Neural crest cell (in vitro differentiated cells): ENCODE measurements around the gene BAHD1. TPM values are rescaled to one million over a fixed set of nuclear protein-coding genes. Genes with fewer than 3 reads are reported as not detected.

ENCODE experiments used
- DNase-seq: peaks from one replicate; pipeline ENCODE4 v3.0.0; 2021; ENCODE audit warnings: low read depth, mixed read lengths, low spot score
- H3K27ac Mint-ChIP-seq: one replicate; pipeline ENCODE4 v1.8.0; 2021; ENCODE audit warnings: mild to moderate bottlenecking, mixed read lengths; ENCODE audit not compliant: unreplicated experiment
- H3K27me3 Mint-ChIP-seq: 2 replicates; pipeline ENCODE4 v1.8.0; 2021; ENCODE audit warnings: low read depth, mild to moderate bottlenecking, mixed read lengths
- H3K36me3 Mint-ChIP-seq: 2 replicates; pipeline ENCODE4 v1.8.0; 2021; ENCODE audit warnings: low read depth, mild to moderate bottlenecking, mixed read lengths
- H3K4me1 Mint-ChIP-seq: 2 replicates; pipeline ENCODE4 v1.8.0; 2021; ENCODE audit warnings: mixed read lengths
- H3K4me3 Mint-ChIP-seq: one replicate; pipeline ENCODE4 v1.8.0; 2021; ENCODE audit warnings: mild to moderate bottlenecking, mixed read lengths
- H3K9me3 Mint-ChIP-seq: 2 replicates; pipeline ENCODE4 v1.8.0; 2021; ENCODE audit warnings: mixed read lengths
- total RNA-seq: library from RNA; stranded (reverse); gene quantifications from 2 replicates; pipeline ENCODE4 v1.2.1, GENCODE V29; 2021
- TF ChIP-seq, protein P1 (sequence below): fragments of 200-600 bp; sonication (generic); conservative IDR thresholded peaks from 2 replicates; pipeline ENCODE4 v1.5.0; 2021; ENCODE audit warnings: antibody characterized with exemption, mild to moderate bottlenecking

Gene BAHD1
- total RNA-seq, 1 donor from 2014 or later, result 25.6 TPM

DNA sequence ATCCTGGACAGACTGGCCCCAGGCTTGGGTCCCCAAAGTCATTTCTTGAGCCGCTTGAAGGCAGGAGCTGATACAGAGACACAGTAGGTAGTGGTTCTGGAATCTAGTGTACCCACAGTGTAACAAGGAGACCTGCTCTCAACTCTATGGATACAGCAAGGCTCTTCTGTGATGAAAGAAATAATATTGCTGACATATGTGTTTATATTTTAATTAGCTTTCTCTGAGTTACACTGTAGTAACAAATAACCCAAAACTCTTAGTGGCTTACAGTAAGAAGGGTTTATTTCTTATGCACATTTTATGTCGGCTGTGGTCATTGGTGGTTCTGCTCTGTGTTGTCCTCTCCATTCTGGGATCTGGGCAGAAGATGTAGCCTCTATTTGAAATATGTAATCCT lies 75.6 kb downstream of the BAHD1 start:
- TF ChIP-seq, protein P1, sequence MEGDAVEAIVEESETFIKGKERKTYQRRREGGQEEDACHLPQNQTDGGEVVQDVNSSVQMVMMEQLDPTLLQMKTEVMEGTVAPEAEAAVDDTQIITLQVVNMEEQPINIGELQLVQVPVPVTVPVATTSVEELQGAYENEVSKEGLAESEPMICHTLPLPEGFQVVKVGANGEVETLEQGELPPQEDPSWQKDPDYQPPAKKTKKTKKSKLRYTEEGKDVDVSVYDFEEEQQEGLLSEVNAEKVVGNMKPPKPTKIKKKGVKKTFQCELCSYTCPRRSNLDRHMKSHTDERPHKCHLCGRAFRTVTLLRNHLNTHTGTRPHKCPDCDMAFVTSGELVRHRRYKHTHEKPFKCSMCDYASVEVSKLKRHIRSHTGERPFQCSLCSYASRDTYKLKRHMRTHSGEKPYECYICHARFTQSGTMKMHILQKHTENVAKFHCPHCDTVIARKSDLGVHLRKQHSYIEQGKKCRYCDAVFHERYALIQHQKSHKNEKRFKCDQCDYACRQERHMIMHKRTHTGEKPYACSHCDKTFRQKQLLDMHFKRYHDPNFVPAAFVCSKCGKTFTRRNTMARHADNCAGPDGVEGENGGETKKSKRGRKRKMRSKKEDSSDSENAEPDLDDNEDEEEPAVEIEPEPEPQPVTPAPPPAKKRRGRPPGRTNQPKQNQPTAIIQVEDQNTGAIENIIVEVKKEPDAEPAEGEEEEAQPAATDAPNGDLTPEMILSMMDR, result no peak
- Mint-ChIP-seq H3K4me1 (peaks cover 14% of the 10 kb centered on the region), H3K27me3 (peaks cover 38% of the 10 kb centered on the region), H3K27ac (no peak overlapping the region), H3K36me3 (no peaks in the 10 kb centered on the region), H3K9me3 (no peaks in the 10 kb centered on the region), H3K4me3 (no peak overlapping the region)
- DNase-seq, result no peak

Other genes starting within 250 kb of the BAHD1 start
- 0.28 and 0.93 TPM in 2 replicates for gene PAK6, start 201.9 kb upstream of the BAHD1 start, total RNA-seq
- gene ANKRD63, start 157.9 kb upstream of the BAHD1 start, total RNA-seq, result not detected in 2 replicates
- 8.7 and 8.8 TPM in 2 replicates for gene PLCB2, start 133.0 kb upstream of the BAHD1 start, total RNA-seq
- 22.8 and 27.5 TPM in 2 replicates for gene INAFM2, start 117.3 kb upstream of the BAHD1 start, total RNA-seq
- gene CCDC9B, start 100.0 kb upstream of the BAHD1 start, total RNA-seq, result 0.33 TPM in 1 of 2 replicates, not detected in the other
- not detected in 2 replicates for gene PHGR1, start 89.9 kb upstream of the BAHD1 start, total RNA-seq
- 2.0 and 3.1 TPM in 2 replicates for gene DISP2, start 82.7 kb upstream of the BAHD1 start, total RNA-seq
- 73.7 and 74.7 TPM in 2 replicates for gene KNSTRN, start 58.2 kb upstream of the BAHD1 start, total RNA-seq
- gene IVD, start 35.2 kb upstream of the BAHD1 start, total RNA-seq, result 75.2 and 81.4 TPM in 2 replicates
- gene CHST14, start 30.0 kb downstream of the BAHD1 start, total RNA-seq, result 32.9 and 37.1 TPM in 2 replicates
- gene CCDC32, start 124.1 kb downstream of the BAHD1 start, total RNA-seq, result 19.2 and 19.9 TPM in 2 replicates
- 16.0 and 16.9 TPM in 2 replicates for gene RPUSD2, start 128.3 kb downstream of the BAHD1 start, total RNA-seq
- 33.4 and 35.3 TPM in 2 replicates for gene KNL1, start 153.3 kb downstream of the BAHD1 start, total RNA-seq